CD14-positive monocyte (primary cell): Measurements from ENCODE around the gene VPS35L. TPM values are rescaled to one million over a fixed set of nuclear protein-coding genes. Genes with fewer than 3 reads are reported as not detected.

Experiments
- DNase-seq, 3 donors: peaks; one replicate each; pipeline ENCODE4 v3.0.0-alpha.2; 2011 to 2022
- H2AFZ ChIP-seq: 2 replicates; pipeline ENCODE4 v1.6.0; 2012; ENCODE audit warnings: mild to moderate bottlenecking, low read depth, low read length, inconsistent platforms; ENCODE audit not compliant: insufficient read depth, poor library complexity, severe bottlenecking
- H3K27ac ChIP-seq, 2 donors: 1 replicate in 1 of 2; 2 replicates in 1 of 2; pipeline ENCODE4 v1.5.1; 2012 to 2013; ENCODE audit warnings: low read length in 2 of 2, control low read depth in 1 of 2, inconsistent platforms in 1 of 2, low read depth in 1 of 2, mild to moderate bottlenecking in 1 of 2
- H3K27me3 ChIP-seq, 2 donors: one replicate each; pipeline versions ENCODE4 v1.6.0 to v1.6.1; 2011 to 2013; ENCODE audit warnings: low read length in 2 of 2; ENCODE audit not compliant: control insufficient read depth in 2 of 2, insufficient read depth in 2 of 2
- H3K36me3 ChIP-seq, 2 donors: replicated peaks in 1 of 2; 1 replicate in 1 of 2; 2 replicates in 1 of 2; pipeline versions ENCODE4 v1.5.1 to v1.6.1; 2012 to 2013; ENCODE audit warnings: low read length in 2 of 2, control low read depth in 1 of 2, inconsistent platforms in 1 of 2, mild to moderate bottlenecking in 1 of 2; ENCODE audit not compliant: insufficient read depth in 2 of 2, control insufficient read depth in 1 of 2
- H3K4me1 ChIP-seq, 2 donors: 1 replicate in 1 of 2; 2 replicates in 1 of 2; pipeline versions ENCODE4 v1.5.1 to v1.6.1; 2012 to 2013; ENCODE audit warnings: low read length in 2 of 2, control low read depth in 1 of 2, inconsistent platforms in 1 of 2, mild to moderate bottlenecking in 1 of 2, moderate library complexity in 1 of 2; ENCODE audit not compliant: insufficient read depth in 2 of 2, control insufficient read depth in 1 of 2
- H3K4me2 ChIP-seq: replicated peaks from 2 replicates; pipeline ENCODE3; 2012; ENCODE audit warnings: low read length, moderate library complexity, mild to moderate bottlenecking; ENCODE audit not compliant: poor library complexity, severe bottlenecking; ENCODE audit errors: extremely low read depth
- H3K4me3 ChIP-seq, 3 experiments: fragments of 200-600 bp in 1 of 3; sonication (generic) in 1 of 3; replicated peaks in 1 of 3; 1 replicate in 2 of 3; 2 replicates in 1 of 3; pipeline ENCODE4 v1.5.1; 2011 to 2013; ENCODE audit warnings: low read length in 3 of 3, mild to moderate bottlenecking in 3 of 3, control low read depth in 2 of 3, low read depth in 2 of 3, inconsistent platforms in 1 of 3, moderate library complexity in 1 of 3
- H3K79me2 ChIP-seq: 2 replicates; pipeline ENCODE4 v1.6.0; 2012; ENCODE audit warnings: mild to moderate bottlenecking, control low read depth, inconsistent platforms, low read length, moderate library complexity; ENCODE audit not compliant: insufficient read depth
- H3K9ac ChIP-seq: 2 replicates; pipeline ENCODE4 v1.6.0; 2017; ENCODE audit warnings: low read length, mild to moderate bottlenecking; ENCODE audit not compliant: insufficient read depth, poor library complexity, severe bottlenecking
- H3K9me3 ChIP-seq, 2 donors: replicated peaks in 1 of 2; 1 replicate in 1 of 2; 2 replicates in 1 of 2; pipeline versions ENCODE4 v1.5.1 to v1.6.1; 2012 to 2013; ENCODE audit warnings: low read length in 2 of 2, control low read depth in 1 of 2; ENCODE audit not compliant: control insufficient read depth in 1 of 2, insufficient read depth in 1 of 2
- H4K20me1 ChIP-seq: 2 replicates; pipeline ENCODE4 v1.6.0; 2012; ENCODE audit warnings: mild to moderate bottlenecking, low read length, control low read depth, moderate library complexity; ENCODE audit not compliant: insufficient read depth
- H3K27ac Mint-ChIP-seq, 7 donors: one replicate each; pipeline ENCODE4 v1.8.0; 2020; ENCODE audit warnings: mild to moderate bottlenecking in 7 of 7, mixed read lengths in 7 of 7, moderate library complexity in 6 of 7, inconsistent platforms in 2 of 7
- H3K27me3 Mint-ChIP-seq, 3 donors: one replicate each; pipeline ENCODE4 v1.8.0; 2021 to 2022; ENCODE audit warnings: low read depth in 3 of 3, mild to moderate bottlenecking in 3 of 3, mixed read lengths in 3 of 3, moderate library complexity in 3 of 3, inconsistent platforms in 1 of 3
- H3K36me3 Mint-ChIP-seq, 2 donors: one replicate each; pipeline ENCODE4 v1.8.0; 2020; ENCODE audit warnings: mixed read lengths in 2 of 2, inconsistent platforms in 1 of 2, mild to moderate bottlenecking in 1 of 2
- H3K4me1 Mint-ChIP-seq: one replicate; pipeline ENCODE4 v1.8.0; 2020; ENCODE audit warnings: mild to moderate bottlenecking, mixed read lengths
- H3K4me3 Mint-ChIP-seq, 2 donors: one replicate each; pipeline ENCODE4 v1.8.0; 2020; ENCODE audit warnings: mild to moderate bottlenecking in 2 of 2, mixed read lengths in 2 of 2, moderate library complexity in 1 of 2
- H3K9me3 Mint-ChIP-seq, 7 donors: one replicate each; pipeline ENCODE4 v1.8.0; 2020 to 2022; ENCODE audit warnings: mixed read lengths in 7 of 7, mild to moderate bottlenecking in 6 of 7, moderate library complexity in 6 of 7, inconsistent platforms in 2 of 7
- WGBS: methylation state at CpG from one replicate; pipeline ENCODE4 v1.1.5; 2013; ENCODE audit warnings: missing lambda C conversion rate; ENCODE audit not compliant: insufficient coverage; 5-methylcytosine and 5-hydroxymethylcytosine counted together
- intact Hi-C, 2 donors: fragments of 100-400 bp; cut with micrococcal nuclease; formaldehyde crosslinking; loops; one replicate each; pipeline versions ENCODE4 v1.15.0 to v1.15.1; 2023
- polyA plus RNA-seq, 3 donors: library from polyadenylated mRNA; depleted of rRNA in 1 of 3; unstranded in 2 of 3; stranded (reverse) in 1 of 3; fragments of 300-500 nt in 2 of 3; fragments of >200 nt in 1 of 3; fragmentation: Illumina TruSeq in 2 of 3; gene quantifications; 1 replicate in 2 of 3; 2 replicates in 1 of 3; pipeline ENCODE4 v1.2.3, GENCODE V29; 2012 to 2021
- TF ChIP-seq, protein P1 (sequence below): fragments of 200-600 bp; IDR thresholded peaks from one replicate; pipeline ENCODE4 v1.8.0; 2022; ENCODE audit warnings: antibody characterized with exemption, mild to moderate bottlenecking

The VPS35L gene
- polyA plus RNA-seq, 3 donors = 29.7 to 51.4 (median 48.8) TPM

DNA sequence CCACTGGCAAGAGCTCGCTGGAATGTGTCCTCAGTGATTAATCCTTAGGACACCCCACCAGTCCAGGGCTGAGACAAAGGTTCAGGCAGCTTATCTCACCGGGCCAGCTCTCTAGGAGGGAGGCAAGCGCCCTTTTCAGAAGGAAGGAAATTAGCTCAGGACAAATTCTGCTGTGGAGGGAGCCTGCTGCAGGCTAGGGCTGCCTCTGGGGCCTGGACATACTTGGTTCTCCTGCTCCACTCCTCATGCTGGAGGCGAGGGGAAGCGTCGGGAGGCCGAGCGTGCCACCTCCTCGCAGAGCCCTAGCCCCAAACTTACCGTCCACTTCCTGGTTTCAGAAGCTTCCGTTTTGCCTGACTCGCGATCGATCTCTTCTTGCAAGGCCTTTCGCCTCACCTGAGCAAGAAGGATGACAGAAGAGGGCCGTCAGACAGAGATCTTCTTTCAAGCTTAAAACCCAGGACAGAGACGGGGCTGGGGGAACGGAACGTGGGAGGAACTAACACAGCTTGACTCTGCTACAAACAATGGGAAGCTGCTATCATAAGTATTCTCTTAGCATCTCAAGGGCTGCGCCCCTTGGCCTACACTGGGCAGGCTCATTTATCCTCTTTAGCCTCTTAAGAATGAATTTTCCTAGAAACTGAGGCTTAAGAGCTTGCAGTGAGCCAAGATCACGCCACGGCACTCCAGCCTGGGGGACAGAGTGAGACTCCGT, 154.8 kb downstream of the VPS35L start:
- intact Hi-C loops = loop anchor here in 1 of 2 donors (10.0 kb wide), 1 partner anchor 646 kb away; the partner anchor contains the start of gene COQ7
- peak overlapping the region in 2 of 7 donors; percentile 5 to 41 for H3K27ac Mint-ChIP-seq

DNA sequence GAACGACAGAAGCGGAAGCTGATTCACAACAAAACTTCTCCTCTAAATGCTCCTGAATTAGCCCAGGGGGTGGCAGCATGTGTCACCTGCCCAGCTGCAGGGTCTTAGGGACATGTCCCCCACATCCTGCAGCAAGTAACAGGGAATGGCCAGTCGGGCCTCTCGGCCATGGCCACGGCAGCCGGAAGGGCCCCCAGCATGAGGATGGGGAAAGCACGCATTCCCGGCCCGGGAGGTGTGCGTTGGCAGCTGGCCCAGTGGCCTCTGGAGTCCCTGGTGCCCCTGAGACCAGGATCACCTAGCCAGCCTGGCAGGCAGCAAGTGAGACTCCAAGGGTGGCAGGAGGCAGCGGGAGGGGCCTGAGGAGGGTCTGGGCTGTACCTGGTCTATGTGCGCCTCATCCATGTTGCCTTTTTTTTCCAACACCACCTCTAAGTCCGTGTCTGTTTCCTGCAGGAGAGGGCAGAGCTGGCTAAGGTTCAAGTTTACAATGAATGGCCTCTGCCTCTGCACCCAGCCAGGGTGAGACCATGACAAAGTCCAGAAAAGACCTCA, 155.6 kb downstream of the VPS35L start:
- Histone ChIP-seq H2AFZ (no peak overlapping the region), H3K9ac (no peak overlapping the region), H3K4me2 (no peak overlapping the region), H3K27me3 (no peaks in the 10 kb centered on the region), H3K79me2 (no peaks in the 10 kb centered on the region), H3K27ac (no peak overlapping the region), H3K4me3 (no peak overlapping the region), H3K4me1 (no peaks in the 10 kb centered on the region), H4K20me1 (no peaks in the 10 kb centered on the region), H3K36me3 (peaks cover 30 to 56% of the 10 kb centered on the region in 2 donors), H3K9me3 (no peaks in the 10 kb centered on the region)
- H3K4me1 Mint-ChIP-seq = peaks cover under 1% of the 10 kb centered on the region
- no peak overlapping the region for H3K4me3 Mint-ChIP-seq
- H3K27me3 Mint-ChIP-seq = no peaks in the 10 kb centered on the region
- TF ChIP-seq, protein P1, sequence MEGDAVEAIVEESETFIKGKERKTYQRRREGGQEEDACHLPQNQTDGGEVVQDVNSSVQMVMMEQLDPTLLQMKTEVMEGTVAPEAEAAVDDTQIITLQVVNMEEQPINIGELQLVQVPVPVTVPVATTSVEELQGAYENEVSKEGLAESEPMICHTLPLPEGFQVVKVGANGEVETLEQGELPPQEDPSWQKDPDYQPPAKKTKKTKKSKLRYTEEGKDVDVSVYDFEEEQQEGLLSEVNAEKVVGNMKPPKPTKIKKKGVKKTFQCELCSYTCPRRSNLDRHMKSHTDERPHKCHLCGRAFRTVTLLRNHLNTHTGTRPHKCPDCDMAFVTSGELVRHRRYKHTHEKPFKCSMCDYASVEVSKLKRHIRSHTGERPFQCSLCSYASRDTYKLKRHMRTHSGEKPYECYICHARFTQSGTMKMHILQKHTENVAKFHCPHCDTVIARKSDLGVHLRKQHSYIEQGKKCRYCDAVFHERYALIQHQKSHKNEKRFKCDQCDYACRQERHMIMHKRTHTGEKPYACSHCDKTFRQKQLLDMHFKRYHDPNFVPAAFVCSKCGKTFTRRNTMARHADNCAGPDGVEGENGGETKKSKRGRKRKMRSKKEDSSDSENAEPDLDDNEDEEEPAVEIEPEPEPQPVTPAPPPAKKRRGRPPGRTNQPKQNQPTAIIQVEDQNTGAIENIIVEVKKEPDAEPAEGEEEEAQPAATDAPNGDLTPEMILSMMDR = no peak
- H3K27ac Mint-ChIP-seq = no peak overlapping the region
- DNase-seq = no peak
- H3K36me3 Mint-ChIP-seq = peaks cover 49 to 57% of the 10 kb centered on the region in 2 donors
- 96% methylated on average over 12 of the region's 13 CpGs for WGBS
- intact Hi-C loops = loop anchor here in 1 of 2 donors (10.0 kb wide), 1 partner anchor 646 kb away; the partner anchor contains the start of gene COQ7
- no peaks in the 10 kb centered on the region for H3K9me3 Mint-ChIP-seq

More for the DNA sequence above, 154.8 kb downstream of the VPS35L start:
- Mint-ChIP-seq H3K4me1 (no peaks in the 10 kb centered on the region), H3K27me3 (no peaks in the 10 kb centered on the region), H3K36me3 (peaks cover 53 to 64% of the 10 kb centered on the region in 2 donors), H3K4me3 (no peak overlapping the region), H3K9me3 (no peaks in the 10 kb centered on the region)
- Histone ChIP-seq H3K36me3 (peaks cover 33 to 63% of the 10 kb centered on the region in 2 donors), H2AFZ (no peak overlapping the region), H3K4me2 (no peak overlapping the region), H3K4me3 (no peak overlapping the region), H3K27me3 (no peaks in the 10 kb centered on the region), H4K20me1 (no peaks in the 10 kb centered on the region), H3K9me3 (no peaks in the 10 kb centered on the region), H3K9ac (no peak overlapping the region), H3K4me1 (no peaks in the 10 kb centered on the region), H3K79me2 (no peaks in the 10 kb centered on the region), H3K27ac (no peak overlapping the region)
- TF ChIP-seq, protein P1 = no peak
- DNase-seq = no peak
- WGBS = 87% methylated on average over 15 of the region's 23 CpGs
